HepG2 (cell line): ENCODE data around the gene SCARB2. TPM values are rescaled to one million over a fixed set of nuclear protein-coding genes. Genes with fewer than 3 reads are reported as not detected.
A peak's percentile ranks its signal among the peaks of the same experiment; 100 is the strongest.

Source experiments
- CEBPG ChIP-seq: IDR thresholded peaks from 2 replicates; pipeline ENCODE4 v1.6.1; 2016
- CREBL2 ChIP-seq: sonication (generic); formaldehyde crosslinking; IDR thresholded peaks from 2 replicates; pipeline ENCODE4 v1.8.1; 2023; ENCODE audit warnings: missing genetic modification reagents, mild to moderate bottlenecking, borderline replicate concordance
- ELK4 ChIP-seq: sonication (generic); formaldehyde crosslinking; IDR thresholded peaks from 2 replicates; pipeline ENCODE4 v1.9.0; 2021; ENCODE audit warnings: missing genetic modification reagents, borderline replicate concordance
- FOXM1 ChIP-seq: sonication (generic); formaldehyde crosslinking; IDR thresholded peaks from 2 replicates; pipeline ENCODE4 v1.5.0; 2020; ENCODE audit warnings: missing genetic modification reagents
- FOXP1 ChIP-seq, 2 experiments: fragments of 450-650 bp in 1 of 2; IDR thresholded peaks; 2 replicates each; pipeline ENCODE4 v1.6.1; 2017 to 2018; ENCODE audit warnings: antibody characterized with exemption in 1 of 2
- HNF4A ChIP-seq: sonication (generic); formaldehyde crosslinking; IDR thresholded peaks from 2 replicates; pipeline ENCODE4 v1.4.0; 2020; ENCODE audit warnings: missing genetic modification reagents
- RAD51 ChIP-seq: fragments of 450-650 bp; IDR thresholded peaks from 2 replicates; pipeline ENCODE4 v1.6.1; 2016; ENCODE audit warnings: borderline replicate concordance
- RERE ChIP-seq: IDR thresholded peaks from 2 replicates; pipeline ENCODE4 v1.6.1; 2016; ENCODE audit warnings: low read depth, missing genetic modification reagents, missing compliant biosample characterization
- RFX5 ChIP-seq: IDR thresholded peaks from 2 replicates; pipeline ENCODE4 v1.6.1; 2011; ENCODE audit warnings: low read depth, low read length, improper control_type of control experiment
- SAFB2 ChIP-seq: sonication (generic); formaldehyde crosslinking; IDR thresholded peaks from 2 replicates; pipeline ENCODE4 v1.5.1; 2020; ENCODE audit warnings: missing genetic modification reagents, low read depth, mild to moderate bottlenecking, borderline replicate concordance
- SATB2 ChIP-seq: sonication (generic); formaldehyde crosslinking; IDR thresholded peaks from 2 replicates; pipeline ENCODE4 v1.5.0; 2020; ENCODE audit warnings: missing genetic modification reagents
- SP1 ChIP-seq, 2 experiments: fragments of 450-650 bp in 1 of 2; sonication (generic) in 1 of 2; formaldehyde crosslinking in 1 of 2; IDR thresholded peaks; 2 replicates each; pipeline versions ENCODE4 v1.4.0 to v1.6.1; 2016 to 2020; ENCODE audit warnings: missing genetic modification reagents in 1 of 2
- TGIF2 ChIP-seq: IDR thresholded peaks from 2 replicates; pipeline ENCODE4 v1.6.1; 2016; ENCODE audit warnings: control low read depth, missing compliant biosample characterization
- ZBTB37 ChIP-seq: sonication (generic); formaldehyde crosslinking; IDR thresholded peaks from 2 replicates; pipeline ENCODE4 v1.4.0; 2020; ENCODE audit warnings: mild to moderate bottlenecking, missing genetic modification reagents
- ZNF549 ChIP-seq: sonication (generic); formaldehyde crosslinking; IDR thresholded peaks from 2 replicates; pipeline ENCODE4 v1.5.0; 2020; ENCODE audit warnings: missing genetic modification reagents
- ZNF709 ChIP-seq: sonication (generic); formaldehyde crosslinking; IDR thresholded peaks from 2 replicates; pipeline ENCODE4 v1.5.0; 2020; ENCODE audit warnings: mild to moderate bottlenecking, missing genetic modification reagents
- ZNF746 ChIP-seq: sonication (generic); formaldehyde crosslinking; IDR thresholded peaks from 2 replicates; pipeline ENCODE4 v1.8.0; 2022; ENCODE audit warnings: mild to moderate bottlenecking, missing genetic modification reagents
- ZNF800 ChIP-seq: sonication (generic); formaldehyde crosslinking; IDR thresholded peaks from 2 replicates; pipeline ENCODE4 v1.4.0; 2020; ENCODE audit warnings: missing genetic modification reagents
- ZSCAN21 ChIP-seq: sonication (generic); formaldehyde crosslinking; IDR thresholded peaks from 2 replicates; pipeline ENCODE4 v1.8.0; 2022; ENCODE audit warnings: mild to moderate bottlenecking, missing genetic modification reagents, moderate library complexity, borderline replicate concordance
- polyA plus RNA-seq, 8 experiments: library from polyadenylated mRNA; depleted of rRNA in 3 of 8; stranded (reverse) in 7 of 8; unstranded in 1 of 8; fragments of >200 nt; fragmentation: Illumina TruSeq in 4 of 8; extraction: Trizol in 4 of 8; gene quantifications; 2 replicates each; pipeline versions ENCODE4 v1.2.1 to v1.2.3, GENCODE V29; 2011 to 2016; ENCODE audit warnings: low read depth in 4 of 8, missing spikeins in 1 of 8, mixed read lengths in 1 of 8; ENCODE audit not compliant: insufficient read depth in 1 of 8
- total RNA-seq, 5 experiments: library from RNA; depleted of rRNA; stranded (reverse); fragments of >200 nt; fragmentation: Illumina TruSeq; extraction: Trizol; gene quantifications; 2 replicates each; pipeline ENCODE4 v1.2.3, GENCODE V29; 2016; ENCODE audit warnings: low read depth in 1 of 5

SCARB2 gene
- total and polyA plus RNA-seq, 2 of the 13 experiments (the other 11 are each of a cell fraction or from before 2014, with no cell fraction given): 40.6 to 43.4 TPM

- no peak for TF ChIP-seq CREBL2 (CRISPR knock-in tag)
- no peak for TF ChIP-seq TGIF2
- TF ChIP-seq ZBTB37 (CRISPR knock-in tag): no peak
- no peak for TF ChIP-seq FOXP1 (IDR thresholded peaks at IDR 0.05)
- peak; percentile 62 for TF ChIP-seq FOXP1 (CRISPR knock-in tag; IDR thresholded peaks at IDR 0.05)
- TF ChIP-seq ZNF800 (CRISPR knock-in tag): peak; percentile 89; the same call in 1 of the 2 replicates
- TF ChIP-seq ZSCAN21 (CRISPR knock-in tag): 0 out of 2 replicates have a peak, but pooled peaks have one; percentile 53
- no peak for TF ChIP-seq RAD51
- no peak; the same call in 1 of the 2 replicates for TF ChIP-seq RERE
- TF ChIP-seq FOXM1 (CRISPR knock-in tag): no peak
- TF ChIP-seq SATB2 (CRISPR knock-in tag): 0 out of 2 replicates have a peak, but pooled peaks have one; percentile 34
- 0 out of 2 replicates have a peak, but pooled peaks have one; percentile 23 for TF ChIP-seq ZNF709
- no peak; the same call in 1 of the 2 replicates for TF ChIP-seq CEBPG
- peak; percentile 56; the same call in 1 of the 2 replicates for TF ChIP-seq SAFB2 (CRISPR knock-in tag)
- no peak for TF ChIP-seq ZNF549 (CRISPR knock-in tag)
- no peak for TF ChIP-seq ELK4 (CRISPR knock-in tag)
- TF ChIP-seq RFX5: peak; percentile 98
- TF ChIP-seq HNF4A: peak; percentile 82
- no peak for TF ChIP-seq SP1 (IDR thresholded peaks at IDR 0.05)
- 0 out of 2 replicates have a peak, but pooled peaks have one; percentile 43 for TF ChIP-seq SP1 (CRISPR knock-in tag; IDR thresholded peaks at IDR 0.05)
- peak; percentile 69; the same call in 1 of the 2 replicates for TF ChIP-seq ZNF746 (CRISPR knock-in tag)
Measured at GRCh38 chr4:76251441-76252270, 38.0 kb upstream of the SCARB2 start, which contains the start of gene FAM47E (continued).
